OCI-LY7 (cell line): ENCODE data around the gene LCP1.

ENCODE experiments used
- CTCF ChIP-seq: fragments of 200-600 bp; sonication (generic); conservative IDR thresholded peaks from 2 replicates; pipeline ENCODE4 v1.5.1; 2014; ENCODE audit warnings: mild to moderate bottlenecking, antibody characterized with exemption, low read length, moderate library complexity, mixed read lengths
- EZH2phosphoT487 ChIP-seq: fragments of 200-600 bp; sonication (generic); IDR thresholded peaks from 2 replicates; pipeline ENCODE4 v1.6.1; 2018; ENCODE audit warnings: low read depth, borderline replicate concordance, mild to moderate bottlenecking, mixed run types, antibody characterized with exemption, low read length, moderate library complexity, mixed read lengths

- TF ChIP-seq CTCF (no peak), EZH2phosphoT487 (no peak)
Observed at GRCh38 chr13:46211483-46212351, 29.7 kb upstream of the LCP1 start, which contains the start of gene LRRC63.
